ENCODE data around the gene RASAL1. TPM values are rescaled to one million over a fixed set of nuclear protein-coding genes. Genes with fewer than 3 reads are reported as not detected.
A peak's percentile ranks its signal among the peaks of the same experiment; 100 is the strongest.

RASAL1 gene
- polyA plus RNA-seq, 3 donors, result not detected

DNA sequence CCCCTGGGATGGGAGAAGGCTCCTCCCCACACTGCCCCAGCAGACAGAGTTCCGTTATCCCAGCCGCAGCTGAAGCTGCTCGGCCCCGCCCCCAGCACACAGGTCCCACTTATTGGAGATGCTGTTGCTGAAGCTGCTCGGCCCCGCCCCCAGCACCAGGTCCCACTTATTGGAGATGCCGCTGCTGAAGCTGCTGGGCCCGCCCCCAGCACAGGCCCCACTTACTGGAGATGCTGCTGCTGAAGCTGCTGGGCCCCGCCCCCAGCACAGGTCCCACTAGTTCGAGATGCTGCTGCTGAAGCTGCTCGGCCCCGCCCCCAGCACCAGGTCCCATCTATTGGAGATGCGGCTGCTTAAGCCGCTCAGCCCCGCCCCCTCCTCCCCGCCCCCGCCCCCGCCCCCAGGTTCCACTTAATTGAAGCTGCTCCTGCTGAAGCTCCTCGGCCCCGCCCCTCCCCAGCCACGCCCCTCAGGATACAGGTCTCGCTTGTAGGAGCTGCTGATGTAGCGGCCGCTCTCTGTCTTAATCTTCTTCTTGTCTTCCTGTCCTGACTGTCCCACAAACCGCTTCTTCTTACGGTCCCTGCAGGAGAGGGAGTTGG, 26.0 kb upstream of the RASAL1 start:
- peaks cover 0 to under 1% (median 0%) of the 10 kb centered on the region in 7 donors for H3K9me3 Mint-ChIP-seq
- peaks cover 2 to 3% (median 2%) of the 10 kb centered on the region in 3 donors for H3K27me3 Mint-ChIP-seq (ENCODE audit: low read depth in 3 of 3)
- no peak for DNase-seq
- Histone ChIP-seq H3K36me3 (replicated peaks in 1 of 2; ENCODE audit: control insufficient read depth in 1 of 2, insufficient read depth in 2 of 2, low read length in 2 of 2) (peaks cover 84 to 91% of the 10 kb centered on the region in 2 donors), H2AFZ (ENCODE audit: insufficient read depth, low read depth, low read length, poor library complexity, severe bottlenecking) (no peak overlapping the region), H3K27ac (ENCODE audit: low read depth in 1 of 2, low read length in 2 of 2) (no peak overlapping the region), H3K4me3 (replicated peaks in 1 of 3; ENCODE audit: low read depth in 2 of 3, low read length in 3 of 3) (no peak overlapping the region), H3K27me3 (ENCODE audit: control insufficient read depth in 2 of 2, insufficient read depth in 2 of 2, low read length in 2 of 2) (no peaks in the 10 kb centered on the region), H3K9me3 (replicated peaks in 1 of 2; ENCODE audit: control insufficient read depth in 1 of 2, insufficient read depth in 1 of 2, low read length in 2 of 2) (no peaks in the 10 kb centered on the region), H3K79me2 (ENCODE audit: insufficient read depth, low read length) (no peaks in the 10 kb centered on the region), H3K9ac (ENCODE audit: insufficient read depth, low read length, poor library complexity, severe bottlenecking) (no peak overlapping the region), H3K4me2 (replicated peaks; ENCODE audit: extremely low read depth, low read length, poor library complexity, severe bottlenecking) (no peak overlapping the region), H3K4me1 (ENCODE audit: control insufficient read depth in 1 of 2, insufficient read depth in 2 of 2, low read length in 2 of 2) (no peaks in the 10 kb centered on the region), H4K20me1 (ENCODE audit: insufficient read depth, low read length) (no peaks in the 10 kb centered on the region)
- WGBS (ENCODE audit: insufficient coverage), result 92% methylated on average over 10 of the region's 26 CpGs
- intact Hi-C loops (cut with micrococcal nuclease), result no loop called here
- H3K27ac Mint-ChIP-seq, result peak overlapping the region in 2 of 7 donors; percentile 47 to 78
- no peaks in the 10 kb centered on the region for H3K4me1 Mint-ChIP-seq
- peaks cover 92 to 96% of the 10 kb centered on the region in 2 donors for H3K36me3 Mint-ChIP-seq
- TF ChIP-seq, protein P1, sequence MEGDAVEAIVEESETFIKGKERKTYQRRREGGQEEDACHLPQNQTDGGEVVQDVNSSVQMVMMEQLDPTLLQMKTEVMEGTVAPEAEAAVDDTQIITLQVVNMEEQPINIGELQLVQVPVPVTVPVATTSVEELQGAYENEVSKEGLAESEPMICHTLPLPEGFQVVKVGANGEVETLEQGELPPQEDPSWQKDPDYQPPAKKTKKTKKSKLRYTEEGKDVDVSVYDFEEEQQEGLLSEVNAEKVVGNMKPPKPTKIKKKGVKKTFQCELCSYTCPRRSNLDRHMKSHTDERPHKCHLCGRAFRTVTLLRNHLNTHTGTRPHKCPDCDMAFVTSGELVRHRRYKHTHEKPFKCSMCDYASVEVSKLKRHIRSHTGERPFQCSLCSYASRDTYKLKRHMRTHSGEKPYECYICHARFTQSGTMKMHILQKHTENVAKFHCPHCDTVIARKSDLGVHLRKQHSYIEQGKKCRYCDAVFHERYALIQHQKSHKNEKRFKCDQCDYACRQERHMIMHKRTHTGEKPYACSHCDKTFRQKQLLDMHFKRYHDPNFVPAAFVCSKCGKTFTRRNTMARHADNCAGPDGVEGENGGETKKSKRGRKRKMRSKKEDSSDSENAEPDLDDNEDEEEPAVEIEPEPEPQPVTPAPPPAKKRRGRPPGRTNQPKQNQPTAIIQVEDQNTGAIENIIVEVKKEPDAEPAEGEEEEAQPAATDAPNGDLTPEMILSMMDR (IDR thresholded peaks at IDR 0.05), result no peak
- H3K4me3 Mint-ChIP-seq, result no peak overlapping the region

GRCh38 chr12:113159937-113160336, 24.4 kb upstream of the RASAL1 start:
- no peak overlapping the region for H2AFZ ChIP-seq (ENCODE audit: insufficient read depth, low read depth, low read length, poor library complexity, severe bottlenecking)
- Mint-ChIP-seq H3K4me1 (peaks cover 9% of the 10 kb centered on the region), H3K4me3 (no peak overlapping the region), H3K36me3 (peaks cover 80% of the 10 kb centered on the region in 2 donors), H3K27me3 (ENCODE audit: low read depth in 3 of 3) (peaks cover 14 to 18% (median 16%) of the 10 kb centered on the region in 3 donors), H3K9me3 (peaks cover 0 to 5% (median 0%) of the 10 kb centered on the region in 7 donors), H3K27ac (peak overlapping the region in 1 of 7 donors; percentile 64)
- peaks cover 0 to 6% of the 10 kb centered on the region in 2 donors for H3K9me3 ChIP-seq (replicated peaks in 1 of 2; ENCODE audit: control insufficient read depth in 1 of 2, insufficient read depth in 1 of 2, low read length in 2 of 2)
- no peak for DNase-seq
- TF ChIP-seq, protein P1 (IDR thresholded peaks at IDR 0.05), result no peak
- H4K20me1 ChIP-seq (ENCODE audit: insufficient read depth, low read length), result no peaks in the 10 kb centered on the region
- no peak overlapping the region for H3K4me2 ChIP-seq (replicated peaks; ENCODE audit: extremely low read depth, low read length, poor library complexity, severe bottlenecking)
- H3K36me3 ChIP-seq (replicated peaks in 1 of 2; ENCODE audit: control insufficient read depth in 1 of 2, insufficient read depth in 2 of 2, low read length in 2 of 2), result peaks cover 68 to 76% of the 10 kb centered on the region in 2 donors
- H3K79me2 ChIP-seq (ENCODE audit: insufficient read depth, low read length), result no peaks in the 10 kb centered on the region
- peaks cover 0 to 10% of the 10 kb centered on the region in 2 donors for H3K4me1 ChIP-seq (ENCODE audit: control insufficient read depth in 1 of 2, insufficient read depth in 2 of 2, low read length in 2 of 2)
- H3K27ac ChIP-seq (ENCODE audit: low read depth in 1 of 2, low read length in 2 of 2), result no peak overlapping the region
- peaks cover 6 to 12% of the 10 kb centered on the region in 2 donors for H3K27me3 ChIP-seq (ENCODE audit: control insufficient read depth in 2 of 2, insufficient read depth in 2 of 2, low read length in 2 of 2)
- H3K4me3 ChIP-seq (replicated peaks in 1 of 3; ENCODE audit: low read depth in 2 of 3, low read length in 3 of 3), result no peak overlapping the region
- WGBS (ENCODE audit: insufficient coverage), result 100% methylated on average over 6 of the region's 7 CpGs
- intact Hi-C loops (cut with micrococcal nuclease), result loop anchor here in 1 of 2 donors (10.0 kb wide), 1 partner anchor 275 kb away; no protein-coding TSS in a partner anchor
- no peak overlapping the region for H3K9ac ChIP-seq (ENCODE audit: insufficient read depth, low read length, poor library complexity, severe bottlenecking)
